Hepatocyte (in vitro differentiated cells): ENCODE results near the gene SEH1L. TPM values are rescaled to one million over a fixed set of nuclear protein-coding genes. Genes with fewer than 3 reads are reported as not detected.

Experiments used
- DNase-seq: peaks from one replicate; pipeline ENCODE4 v3.0.0-alpha.2; 2016; ENCODE audit warnings: low spot score
- H2AFZ ChIP-seq: fragments of 200-600 bp; sonication (generic); 2 replicates; pipeline ENCODE4 v1.6.0; 2016; ENCODE audit warnings: antibody characterized with exemption, mild to moderate bottlenecking
- H3K27ac ChIP-seq: fragments of 200-600 bp; sonication (generic); 2 replicates; pipeline ENCODE4 v1.5.1; 2016; ENCODE audit warnings: mild to moderate bottlenecking
- H3K27me3 ChIP-seq: fragments of 200-600 bp; sonication (generic); 2 replicates; pipeline ENCODE4 v1.6.1; 2016
- H3K36me3 ChIP-seq: fragments of 200-600 bp; sonication (generic); replicated peaks from 2 replicates; pipeline ENCODE4 v1.5.1; 2016; ENCODE audit warnings: low read depth; ENCODE audit not compliant: insufficient read depth
- H3K4me1 ChIP-seq: fragments of 200-600 bp; sonication (generic); 2 replicates; pipeline ENCODE4 v1.5.1; 2016; ENCODE audit warnings: mild to moderate bottlenecking, moderate library complexity; ENCODE audit not compliant: insufficient read depth
- H3K4me2 ChIP-seq: fragments of 200-600 bp; sonication (generic); 2 replicates; pipeline ENCODE4 v1.6.0; 2016
- H3K4me3 ChIP-seq: fragments of 200-600 bp; sonication (generic); 2 replicates; pipeline ENCODE4 v1.5.1; 2016; ENCODE audit warnings: mild to moderate bottlenecking
- H3K79me2 ChIP-seq: fragments of 200-600 bp; sonication (generic); 2 replicates; pipeline ENCODE4 v1.6.0; 2017; ENCODE audit warnings: mild to moderate bottlenecking
- H3K9me2 ChIP-seq: fragments of 200-600 bp; sonication (generic); replicated peaks from 2 replicates; pipeline ENCODE4 v1.6.0; 2017; ENCODE audit warnings: mild to moderate bottlenecking; ENCODE audit not compliant: insufficient read depth
- H3K9me3 ChIP-seq: fragments of 200-600 bp; sonication (generic); 2 replicates; pipeline ENCODE4 v1.5.1; 2016; ENCODE audit warnings: low read depth, mild to moderate bottlenecking
- H4K20me1 ChIP-seq: fragments of 200-600 bp; sonication (generic); 2 replicates; pipeline ENCODE4 v1.6.0; 2016; ENCODE audit warnings: mild to moderate bottlenecking; ENCODE audit not compliant: insufficient read depth, poor library complexity, severe bottlenecking
- CTCF ChIP-seq: fragments of 200-600 bp; sonication (generic); IDR thresholded peaks from 2 replicates; pipeline ENCODE4 v1.5.1; 2016; ENCODE audit warnings: antibody characterized with exemption, mild to moderate bottlenecking; ENCODE audit not compliant: poor library complexity
- EZH2 ChIP-seq: fragments of 200-600 bp; sonication (generic); IDR thresholded peaks from 2 replicates; pipeline ENCODE4 v1.6.1; 2016; ENCODE audit warnings: antibody characterized with exemption, mild to moderate bottlenecking, borderline replicate concordance
- EZH2phosphoT487 ChIP-seq: fragments of 200-600 bp; sonication (generic); IDR thresholded peaks from one replicate; pipeline ENCODE4 v1.6.1; 2018; ENCODE audit warnings: antibody characterized with exemption, mild to moderate bottlenecking, low read depth, moderate library complexity; ENCODE audit not compliant: unreplicated experiment, severe bottlenecking
- WGBS: methylation state at CpG from one replicate; pipeline ENCODE4 v1.1.6; 2016; ENCODE audit warnings: low lambda C conversion rate; ENCODE audit errors: missing lambda C conversion rate; 5-methylcytosine and 5-hydroxymethylcytosine counted together
- polyA plus RNA-seq: library from polyadenylated mRNA; unstranded; fragments of >200 nt; fragmentation: Nextera tagmentation; extraction: Ambion mirVana; gene quantifications from 2 replicates; pipeline ENCODE4 v1.2.1, GENCODE V29; 2016
- total RNA-seq: library from RNA; depleted of rRNA; stranded (reverse); fragments of >200 nt; gene quantifications from 2 replicates; pipeline ENCODE4 v1.2.3, GENCODE V29; 2014

SEH1L gene
- total and polyA plus RNA-seq, 2 experiments from 2014 or later = 24.0 to 25.8 TPM

DNA sequence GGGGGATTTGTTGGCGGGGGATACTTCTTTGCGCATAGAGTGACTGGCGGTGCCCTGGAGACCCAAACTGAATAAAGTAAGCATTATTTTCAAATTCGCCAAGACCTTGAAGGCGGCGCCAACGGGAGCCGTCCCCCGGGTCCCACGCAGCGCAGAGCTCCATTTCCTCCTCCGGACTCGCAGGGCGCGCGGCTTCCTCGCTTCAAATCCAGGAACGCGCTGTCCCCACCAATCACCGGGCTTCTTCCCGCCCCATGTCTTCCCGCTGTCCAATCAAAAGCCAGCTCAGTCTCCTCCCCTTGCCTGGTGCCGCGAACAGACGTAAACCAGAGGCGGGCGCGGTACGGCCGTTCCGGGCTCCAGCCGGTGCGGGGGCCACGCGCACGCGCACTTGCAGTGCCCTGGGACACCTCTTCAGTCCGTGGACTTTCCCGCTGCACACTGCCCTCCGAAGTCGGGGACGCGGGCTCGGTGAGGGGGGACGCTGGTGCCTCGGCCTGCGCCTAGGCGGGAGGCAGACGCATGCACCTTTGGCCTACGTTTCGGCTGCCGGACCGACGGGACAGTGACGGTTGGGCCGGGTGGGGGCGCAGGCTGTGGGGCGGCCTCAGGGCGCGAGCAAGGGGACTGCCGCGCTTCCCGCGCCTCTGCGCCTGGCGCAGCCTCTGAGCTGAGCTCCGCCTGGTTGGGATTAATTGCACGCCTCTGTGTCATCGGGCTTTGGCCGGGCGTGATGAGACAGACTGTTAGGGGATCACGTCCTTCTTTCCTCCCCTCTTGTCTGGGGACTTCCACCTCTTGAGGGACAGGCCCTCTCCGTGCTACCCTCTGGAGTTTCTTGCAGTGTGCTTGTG lies 43.4 kb downstream of the SEH1L start, which contains the start of gene CEP192:
TSS of gene CEP192 (plus strand) at position 396 of the 854 bp plus-strand sequence. CDS start 8,063 bp downstream, outside the sequence.
- no peaks in the 10 kb centered on the region for H3K9me3 ChIP-seq
- peak within 1 kb of the TSS; percentile 76 for H3K27ac ChIP-seq
- DNase-seq = peak; percentile 99
- no peak for TF ChIP-seq EZH2phosphoT487
- no peak for TF ChIP-seq CTCF
- TF ChIP-seq EZH2 = no peak
- WGBS = 1% methylated on average over 69 of the region's 73 CpGs
- H3K9me2 ChIP-seq = no peaks in the 10 kb centered on the region
- H2AFZ ChIP-seq = peak within 1 kb of the TSS; percentile 63
- H3K4me2 ChIP-seq = peak within 1 kb of the TSS; percentile 84
- H4K20me1 ChIP-seq = peaks cover 9% of the 10 kb centered on the region
- peak within 1 kb of the TSS; percentile 56 for H3K4me3 ChIP-seq
- H3K4me1 ChIP-seq = peaks cover 10% of the 10 kb centered on the region
- H3K79me2 ChIP-seq = peaks cover 40% of the 10 kb centered on the region
- no peaks in the 10 kb centered on the region for H3K36me3 ChIP-seq
- no peaks in the 10 kb centered on the region for H3K27me3 ChIP-seq

- peak overlapping the region; percentile 57 for H2AFZ ChIP-seq
- H3K4me1 ChIP-seq = peaks cover 13% of the 10 kb centered on the region
- H3K9me2 ChIP-seq = no peaks in the 10 kb centered on the region
- H3K9me3 ChIP-seq = no peaks in the 10 kb centered on the region
- no peaks in the 10 kb centered on the region for H3K27me3 ChIP-seq
- peak overlapping the region; percentile 76 for H3K27ac ChIP-seq
- peak overlapping the region; percentile 56 for H3K4me3 ChIP-seq
- 1% methylated on average over 7 of the region's 7 CpGs for WGBS
- DNase-seq = no peak
- peak overlapping the region; percentile 84 for H3K4me2 ChIP-seq
- H3K79me2 ChIP-seq = peaks cover 46% of the 10 kb centered on the region
- no peaks in the 10 kb centered on the region for H3K36me3 ChIP-seq
- TF ChIP-seq EZH2phosphoT487 = no peak
- no peak for TF ChIP-seq CTCF
- TF ChIP-seq EZH2 = no peak
- H4K20me1 ChIP-seq = peaks cover 9% of the 10 kb centered on the region
These were observed 44.0 kb downstream of the SEH1L start for GRCh38 chr18:12991821-12992179.

- no peak for TF ChIP-seq EZH2
- TF ChIP-seq CTCF = no peak
- TF ChIP-seq EZH2phosphoT487 = no peak
- Histone ChIP-seq H3K4me3 (no peak overlapping the region), H3K4me1 (peaks cover 18% of the 10 kb centered on the region), H3K9me3 (no peaks in the 10 kb centered on the region), H3K79me2 (peaks cover 61% of the 10 kb centered on the region), H2AFZ (no peak overlapping the region), H3K27ac (no peak overlapping the region), H3K4me2 (peak overlapping the region; percentile 84), H4K20me1 (peaks cover 12% of the 10 kb centered on the region), H3K9me2 (no peaks in the 10 kb centered on the region), H3K27me3 (no peaks in the 10 kb centered on the region), H3K36me3 (no peaks in the 10 kb centered on the region)
- DNase-seq = no peak
- WGBS = 68% methylated on average over 2 of the region's 2 CpGs
These were observed 45.6 kb downstream of the SEH1L start for GRCh38 chr18:12993439-12993838.
